Measurements from ENCODE around the gene CHCHD6. TPM values are rescaled to one million over a fixed set of nuclear protein-coding genes. Genes with fewer than 3 reads are reported as not detected.

Gene CHCHD6
- total and polyA plus RNA-seq, 4 donors = 12.1 to 22.6 (median 17.5) TPM

DNA sequence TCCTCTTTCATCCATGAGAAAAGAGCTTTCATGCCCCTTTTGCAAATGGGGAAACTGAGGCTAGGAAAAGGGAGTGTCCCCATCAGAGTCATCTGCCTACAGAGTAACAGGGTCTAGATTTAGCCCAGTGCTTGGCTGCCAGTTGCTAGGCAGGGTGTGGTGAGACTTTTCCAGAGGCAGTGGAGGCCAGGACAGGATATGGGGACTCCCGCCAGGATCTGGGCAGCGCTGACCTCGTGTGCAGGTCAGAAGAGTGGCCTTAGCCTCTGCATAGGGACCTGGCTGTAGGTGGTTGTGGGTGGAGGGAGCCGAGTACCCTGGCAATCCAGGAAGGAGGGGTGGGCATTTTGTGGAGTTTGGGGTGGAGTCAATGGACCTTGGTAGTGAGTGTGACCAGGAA, 283.1 kb downstream of the CHCHD6 start:
- H3K9ac ChIP-seq (ENCODE audit: insufficient read depth in 1 of 2, low read length in 2 of 2) = no peak overlapping the region
- peaks cover 0 to 2% (median 0%) of the 10 kb centered on the region in 4 donors for H3K9me3 ChIP-seq (ENCODE audit: control insufficient read depth in 4 of 4, insufficient read depth in 3 of 4, low read length in 3 of 4)
- H3K27me3 ChIP-seq (ENCODE audit: control insufficient read depth in 3 of 3, insufficient read depth in 3 of 3, low read length in 2 of 3) = peaks cover 0 to 3% (median 0%) of the 10 kb centered on the region in 3 donors
- no peak overlapping the region for H3K27ac ChIP-seq (ENCODE audit: low read depth in 1 of 2, low read length in 1 of 2)
- H3K4me1 ChIP-seq (ENCODE audit: control insufficient read depth in 5 of 5, insufficient read depth in 5 of 5, low read length in 5 of 5) = peaks cover 0 to 20% (median 5%) of the 10 kb centered on the region in 5 donors
- no peak overlapping the region for H3K4me3 ChIP-seq
- no peak for DNase-seq
- ATAC-seq (ENCODE audit: insufficient read depth, low FRiP score) = no peak
- peaks cover 6 to 32% (median 10%) of the 10 kb centered on the region in 4 donors for H3K36me3 ChIP-seq (ENCODE audit: control insufficient read depth in 4 of 4, insufficient read depth in 4 of 4, low read length in 4 of 4)
- WGBS, 2 donors = 57 to 60% methylated on average over 4 of the region's 4 CpGs
- no peak for TF ChIP-seq CTCF (IDR thresholded peaks at IDR 0.05; ENCODE audit: control extremely low read depth, extremely low read depth)

- H3K36me3 ChIP-seq (ENCODE audit: control insufficient read depth in 4 of 4, insufficient read depth in 4 of 4, low read length in 4 of 4) = peaks cover 6 to 32% (median 10%) of the 10 kb centered on the region in 4 donors
- H3K4me1 ChIP-seq (ENCODE audit: control insufficient read depth in 5 of 5, insufficient read depth in 5 of 5, low read length in 5 of 5) = peaks cover 0 to 18% (median 5%) of the 10 kb centered on the region in 5 donors
- H3K9me3 ChIP-seq (ENCODE audit: control insufficient read depth in 4 of 4, insufficient read depth in 3 of 4, low read length in 3 of 4) = peaks cover 0 to 2% (median 0%) of the 10 kb centered on the region in 4 donors
- H3K9ac ChIP-seq (ENCODE audit: insufficient read depth in 1 of 2, low read length in 2 of 2) = no peak overlapping the region
- H3K27me3 ChIP-seq (ENCODE audit: control insufficient read depth in 3 of 3, insufficient read depth in 3 of 3, low read length in 2 of 3) = no peaks in the 10 kb centered on the region
- no peak overlapping the region for H3K27ac ChIP-seq (ENCODE audit: low read depth in 1 of 2, low read length in 1 of 2)
- WGBS, 2 donors = 91% methylated on average over 8 of the region's 8 CpGs
- TF ChIP-seq CTCF (IDR thresholded peaks at IDR 0.05; ENCODE audit: control extremely low read depth, extremely low read depth) = no peak
- H3K4me3 ChIP-seq = no peak overlapping the region
- DNase-seq = no peak
- ATAC-seq (ENCODE audit: insufficient read depth, low FRiP score) = no peak
Observed at GRCh38 chr3:126987596-126987995, 283.6 kb downstream of the CHCHD6 start.

DNA sequence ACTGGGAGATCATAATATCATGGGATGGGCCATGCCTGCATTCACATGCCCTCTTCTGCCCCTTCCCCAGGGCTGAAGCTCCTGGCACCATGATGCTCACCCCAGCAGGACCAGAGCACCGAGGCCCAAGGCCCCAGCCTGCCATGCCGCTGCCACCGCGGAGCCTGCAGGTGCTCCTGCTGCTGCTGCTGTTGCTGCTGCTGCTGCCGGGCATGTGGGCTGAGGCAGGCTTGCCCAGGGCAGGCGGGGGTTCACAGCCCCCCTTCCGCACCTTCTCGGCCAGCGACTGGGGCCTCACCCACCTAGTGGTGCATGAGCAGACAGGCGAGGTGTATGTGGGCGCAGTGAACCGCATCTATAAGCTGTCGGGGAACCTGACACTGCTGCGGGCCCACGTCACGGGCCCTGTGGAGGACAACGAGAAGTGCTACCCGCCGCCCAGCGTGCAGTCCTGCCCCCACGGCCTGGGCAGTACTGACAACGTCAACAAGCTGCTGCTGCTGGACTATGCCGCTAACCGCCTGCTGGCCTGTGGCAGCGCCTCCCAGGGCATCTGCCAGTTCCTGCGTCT, 284.5 kb downstream of the CHCHD6 start:
- H3K27me3 ChIP-seq (ENCODE audit: control insufficient read depth in 3 of 3, insufficient read depth in 3 of 3, low read length in 2 of 3) = no peaks in the 10 kb centered on the region
- no peak for TF ChIP-seq CTCF (IDR thresholded peaks at IDR 0.05; ENCODE audit: control extremely low read depth, extremely low read depth)
- 92 to 93% methylated on average over 24 to 26 of the region's 26 CpGs for WGBS, 2 donors
- no peak overlapping the region for H3K4me3 ChIP-seq
- DNase-seq (no peak), ATAC-seq (ENCODE audit: insufficient read depth, low FRiP score) (no peak)
- no peak overlapping the region for H3K27ac ChIP-seq (ENCODE audit: low read depth in 1 of 2, low read length in 1 of 2)
- peaks cover 0 to 18% (median 5%) of the 10 kb centered on the region in 5 donors for H3K4me1 ChIP-seq (ENCODE audit: control insufficient read depth in 5 of 5, insufficient read depth in 5 of 5, low read length in 5 of 5)
- no peak overlapping the region for H3K9ac ChIP-seq (ENCODE audit: insufficient read depth in 1 of 2, low read length in 2 of 2)
- H3K9me3 ChIP-seq (ENCODE audit: control insufficient read depth in 4 of 4, insufficient read depth in 3 of 4, low read length in 3 of 4) = peaks cover 0 to 2% (median 0%) of the 10 kb centered on the region in 4 donors
- H3K36me3 ChIP-seq (ENCODE audit: control insufficient read depth in 4 of 4, insufficient read depth in 4 of 4, low read length in 4 of 4) = peaks cover 6 to 32% (median 12%) of the 10 kb centered on the region in 4 donors
